ENCODE results near the gene NAGK. TPM values are rescaled to one million over a fixed set of nuclear protein-coding genes. Genes with fewer than 3 reads are reported as not detected.
"Not testable (repeated sequence)": the region's sequence is repeated elsewhere in the genome, so short reads cannot be mapped to it uniquely, and the experiment has no call there.

NAGK gene
- polyA plus RNA-seq, 1 donor (not counting 4 experiments of a cell fraction or from before 2014, with no cell fraction given): 61.5 TPM

- FAIRE-seq; H4K20me1 ChIP-seq (ENCODE audit: control insufficient read depth, extremely low read depth, insufficient read depth, low read length); H3K9me1 ChIP-seq (ENCODE audit: control insufficient read depth, extremely low read depth, insufficient read depth, low read length); H3K9me3 ChIP-seq (ENCODE audit: control insufficient read depth, low read depth, low read length); DNase-seq (ENCODE audit: low read depth, low spot score); H3K27me3 ChIP-seq (ENCODE audit: control insufficient read depth, extremely low read depth, insufficient read depth, low read length); H3K4me3 ChIP-seq (ENCODE audit: control insufficient read depth in 2 of 3, extremely low read depth in 1 of 3, insufficient read depth in 2 of 3, low read depth in 1 of 3, low read length in 3 of 3); H3K36me3 ChIP-seq (ENCODE audit: control insufficient read depth in 2 of 2, extremely low read depth in 1 of 2, insufficient read depth in 2 of 2, low read length in 2 of 2); H3K79me2 ChIP-seq (ENCODE audit: control insufficient read depth, insufficient read depth, low read length); dilution Hi-C loops (cut with MboI; ENCODE audit: extremely low pct_ligation_motif_present, low sequenced_read_pairs): not testable (repeated sequence)
- peak overlapping the region; percentile 62 for H2AFZ ChIP-seq (ENCODE audit: control insufficient read depth, low read length)
- peak in 1 of 3 experiments; percentile 35 for TF ChIP-seq CTCF (optimal IDR thresholded peaks at IDR 0.05 in 1 of 3, IDR thresholded peaks at IDR 0.05 in 1 of 3, conservative IDR thresholded peaks at IDR 0.05 in 1 of 3; ENCODE audit: extremely low read depth in 1 of 3, insufficient read depth in 2 of 3, low read length in 3 of 3)
- H3K4me2 ChIP-seq (ENCODE audit: control insufficient read depth, extremely low read depth, insufficient read depth, low read depth, low read length): peak overlapping the region; percentile 71
- peak overlapping the region; percentile 75 for H3K27ac ChIP-seq (ENCODE audit: control insufficient read depth, insufficient read depth, low read length)
- H3K4me1 ChIP-seq (ENCODE audit: control insufficient read depth, extremely low read depth, insufficient read depth, low read length): peaks cover 13% of the 10 kb centered on the region
- H3K9ac ChIP-seq (ENCODE audit: control insufficient read depth, extremely low read depth, insufficient read depth, low read length): peak overlapping the region; percentile 25
Observed at GRCh38 chr2:71023553-71024243, 44.8 kb upstream of the NAGK start.

GRCh38 chr2:71036296-71036695 is 32.2 kb upstream of the NAGK start:
- H3K36me3 ChIP-seq (ENCODE audit: control insufficient read depth in 2 of 2, extremely low read depth in 1 of 2, insufficient read depth in 2 of 2, low read length in 2 of 2); H3K4me1 ChIP-seq (ENCODE audit: control insufficient read depth, extremely low read depth, insufficient read depth, low read length); DNase-seq (ENCODE audit: low read depth, low spot score); H4K20me1 ChIP-seq (ENCODE audit: control insufficient read depth, extremely low read depth, insufficient read depth, low read length); H3K79me2 ChIP-seq (ENCODE audit: control insufficient read depth, insufficient read depth, low read length); H3K27ac ChIP-seq (ENCODE audit: control insufficient read depth, insufficient read depth, low read length); H3K4me3 ChIP-seq (ENCODE audit: control insufficient read depth in 2 of 3, extremely low read depth in 1 of 3, insufficient read depth in 2 of 3, low read depth in 1 of 3, low read length in 3 of 3); H2AFZ ChIP-seq (ENCODE audit: control insufficient read depth, low read length); H3K4me2 ChIP-seq (ENCODE audit: control insufficient read depth, extremely low read depth, insufficient read depth, low read depth, low read length); H3K27me3 ChIP-seq (ENCODE audit: control insufficient read depth, extremely low read depth, insufficient read depth, low read length); FAIRE-seq; H3K9me3 ChIP-seq (ENCODE audit: control insufficient read depth, low read depth, low read length); H3K9ac ChIP-seq (ENCODE audit: control insufficient read depth, extremely low read depth, insufficient read depth, low read length); dilution Hi-C loops (cut with MboI; ENCODE audit: extremely low pct_ligation_motif_present, low sequenced_read_pairs); H3K9me1 ChIP-seq (ENCODE audit: control insufficient read depth, extremely low read depth, insufficient read depth, low read length): not testable (repeated sequence)

- DNase-seq (ENCODE audit: low read depth, low spot score) (no peak), FAIRE-seq (no peak)
- Histone ChIP-seq H2AFZ (ENCODE audit: control insufficient read depth, low read length) (no peak overlapping the region), H3K27me3 (ENCODE audit: control insufficient read depth, extremely low read depth, insufficient read depth, low read length) (no peaks in the 10 kb centered on the region), H3K36me3 (ENCODE audit: control insufficient read depth in 2 of 2, extremely low read depth in 1 of 2, insufficient read depth in 2 of 2, low read length in 2 of 2) (no peaks in the 10 kb centered on the region), H3K9me3 (ENCODE audit: control insufficient read depth, low read depth, low read length) (no peaks in the 10 kb centered on the region), H3K79me2 (ENCODE audit: control insufficient read depth, insufficient read depth, low read length) (no peaks in the 10 kb centered on the region), H3K4me2 (ENCODE audit: control insufficient read depth, extremely low read depth, insufficient read depth, low read depth, low read length) (no peak overlapping the region), H3K4me3 (ENCODE audit: control insufficient read depth in 2 of 3, extremely low read depth in 1 of 3, insufficient read depth in 2 of 3, low read depth in 1 of 3, low read length in 3 of 3) (no peak overlapping the region), H3K27ac (ENCODE audit: control insufficient read depth, insufficient read depth, low read length) (no peak overlapping the region), H3K9me1 (ENCODE audit: control insufficient read depth, extremely low read depth, insufficient read depth, low read length) (no peaks in the 10 kb centered on the region), H3K4me1 (ENCODE audit: control insufficient read depth, extremely low read depth, insufficient read depth, low read length) (no peaks in the 10 kb centered on the region), H3K9ac (ENCODE audit: control insufficient read depth, extremely low read depth, insufficient read depth, low read length) (no peak overlapping the region), H4K20me1 (ENCODE audit: control insufficient read depth, extremely low read depth, insufficient read depth, low read length) (no peaks in the 10 kb centered on the region)
- TF ChIP-seq CTCF (optimal IDR thresholded peaks at IDR 0.05 in 1 of 3, IDR thresholded peaks at IDR 0.05 in 1 of 3, conservative IDR thresholded peaks at IDR 0.05 in 1 of 3; ENCODE audit: extremely low read depth in 1 of 3, insufficient read depth in 2 of 3, low read length in 3 of 3): no peak
- TF ChIP-seq EZH2 (IDR thresholded peaks at IDR 0.05; ENCODE audit: low read length): no peak
- dilution Hi-C loops (cut with MboI; ENCODE audit: extremely low pct_ligation_motif_present, low sequenced_read_pairs): no loop called here
Observed at GRCh38 chr2:71042287-71042686, 26.2 kb upstream of the NAGK start.

Data from keratinocyte (primary cell).